HL-60/S4 (cell line): ENCODE measurements around the gene ARL13B.
"Not testable (repeated sequence)": the region's sequence is repeated elsewhere in the genome, so short reads cannot be mapped to it uniquely, and the experiment has no call there.

ENCODE experiments used
- in situ Hi-C: fragments of 300-500 bp; cut with MboI; formaldehyde crosslinking; loops from 2 replicates; pipeline ENCODE4 v1.14.3; 2022; ENCODE audit warnings: low sequenced_read_pairs

Gene ARL13B

GRCh38 chr3:93979850-93980676 lies at the start of gene ARL13B:
ARL13B (plus strand) TSS chr3:93980155; CDS start chr3:93980424, 269 bp downstream.
- in situ Hi-C loops: no loop called here

DNA sequence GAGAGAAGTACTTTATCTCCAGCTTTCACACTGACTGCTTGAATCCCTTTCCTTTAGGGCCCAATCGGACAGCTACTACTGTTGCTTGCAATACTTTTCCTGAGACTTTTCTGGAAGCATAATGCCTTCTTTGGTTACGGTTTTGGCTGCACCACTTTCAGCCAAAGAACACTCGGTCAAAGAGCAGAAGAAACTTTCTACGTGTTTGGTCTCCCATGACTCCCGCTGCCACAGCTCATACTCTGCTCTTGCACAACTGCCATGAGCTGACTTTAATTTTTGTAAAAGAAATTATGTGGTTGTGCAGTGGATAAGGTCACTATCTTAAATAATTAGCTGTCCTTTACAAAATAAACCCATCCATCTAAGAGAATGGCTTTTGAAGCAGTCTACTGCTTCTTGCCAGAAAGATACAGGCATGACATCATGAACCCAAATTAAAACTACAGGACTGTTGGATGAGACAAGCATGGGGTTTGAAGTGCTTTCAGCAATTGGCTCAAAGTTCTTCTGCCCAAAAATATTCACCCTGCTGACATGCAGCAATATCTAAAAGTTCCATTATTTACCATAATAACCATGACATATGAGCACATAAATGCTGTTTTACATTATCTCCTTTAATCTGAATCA lies 48.2 kb upstream of the ARL13B start:
- in situ Hi-C loops: no loop called here

DNA sequence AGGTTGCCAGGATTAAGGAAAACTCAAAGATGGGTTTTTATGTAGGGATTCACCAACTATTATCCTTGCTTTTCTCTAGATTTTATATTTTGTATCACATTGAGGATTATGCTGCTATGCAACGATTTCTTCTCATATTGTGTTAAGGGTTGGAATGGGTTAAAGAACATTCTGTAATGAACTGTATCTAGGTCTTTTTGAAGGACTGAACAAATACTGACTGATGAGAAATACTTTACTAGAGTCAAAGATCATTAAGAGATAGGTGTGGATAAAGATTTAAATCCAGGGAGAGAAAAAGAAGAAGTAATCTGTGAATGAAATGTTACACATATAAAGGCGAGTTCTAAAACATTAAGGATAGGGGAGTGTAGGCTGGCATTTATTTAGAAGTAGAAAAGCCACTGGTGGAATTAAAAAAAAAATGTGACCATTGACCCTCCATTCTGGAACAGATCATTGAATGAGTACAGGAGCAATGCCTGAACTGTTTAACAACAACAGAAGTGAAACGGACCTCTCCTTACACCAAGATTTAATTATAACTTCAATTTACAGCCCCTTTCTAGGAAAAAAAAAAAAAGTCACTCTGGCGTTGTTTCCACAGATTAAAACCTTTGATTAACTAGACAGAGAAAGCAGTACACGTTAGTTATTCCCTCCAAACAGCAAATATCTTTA lies 45.4 kb upstream of the ARL13B start:
- in situ Hi-C loops: no loop called here

- in situ Hi-C loops: no loop called here
Measured at GRCh38 chr3:93936549-93936948, 43.4 kb upstream of the ARL13B start.

- in situ Hi-C loops: not testable (repeated sequence)
Measured at GRCh38 chr3:93937485-93937884, 42.5 kb upstream of the ARL13B start.

GRCh38 chr3:93949958-93950357 lies 30.0 kb upstream of the ARL13B start:
- in situ Hi-C loops: not testable (repeated sequence)

GRCh38 chr3:93961026-93961425 lies 18.9 kb upstream of the ARL13B start:
- in situ Hi-C loops: no loop called here

- in situ Hi-C loops: no loop called here
Measured at GRCh38 chr3:93961489-93961888, 18.5 kb upstream of the ARL13B start.

DNA sequence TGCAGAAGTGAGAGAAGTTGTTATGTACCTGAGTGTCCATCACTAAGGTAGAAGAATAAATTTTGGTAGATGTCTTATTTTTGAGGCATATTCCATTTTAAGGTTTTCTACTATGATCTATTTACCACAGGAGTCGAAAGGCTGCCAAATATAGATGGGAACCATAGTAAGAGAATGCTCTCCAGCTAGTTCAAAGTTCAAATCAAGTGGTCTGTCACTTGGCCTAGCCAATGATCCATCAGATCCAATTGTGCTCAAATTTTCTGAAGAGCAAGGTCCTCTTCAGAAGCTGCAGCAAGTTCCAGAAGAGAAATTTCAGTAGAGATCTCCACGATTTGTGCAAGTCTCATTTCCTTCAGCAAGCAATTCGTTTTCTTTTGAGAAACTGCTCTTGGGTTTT lies 17.2 kb upstream of the ARL13B start:
- in situ Hi-C loops: no loop called here

GRCh38 chr3:93965106-93965505 lies 14.8 kb upstream of the ARL13B start:
- in situ Hi-C loops: not testable (repeated sequence)

- in situ Hi-C loops: no loop called here
Measured at GRCh38 chr3:93969443-93969842, 10.5 kb upstream of the ARL13B start.

DNA sequence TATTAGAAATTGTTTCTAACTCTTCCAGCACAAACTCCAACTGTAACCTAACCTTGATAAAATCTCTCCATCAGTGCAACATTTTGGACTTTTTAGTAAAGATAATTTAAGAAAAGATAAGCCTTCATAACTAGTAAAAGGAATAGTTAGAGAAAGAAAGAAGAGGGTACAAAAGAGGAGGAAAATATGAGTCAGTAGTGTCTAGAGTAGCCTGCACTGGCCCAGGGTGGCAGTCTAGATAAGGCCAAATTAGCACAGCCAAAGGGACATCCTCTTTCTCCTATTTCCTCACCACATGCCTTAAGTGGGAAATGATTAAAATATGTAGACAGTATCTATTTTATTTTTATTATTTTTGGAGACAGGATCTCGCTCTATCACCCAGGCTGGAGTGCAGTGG lies 10.0 kb upstream of the ARL13B start:
- in situ Hi-C loops: no loop called here

DNA sequence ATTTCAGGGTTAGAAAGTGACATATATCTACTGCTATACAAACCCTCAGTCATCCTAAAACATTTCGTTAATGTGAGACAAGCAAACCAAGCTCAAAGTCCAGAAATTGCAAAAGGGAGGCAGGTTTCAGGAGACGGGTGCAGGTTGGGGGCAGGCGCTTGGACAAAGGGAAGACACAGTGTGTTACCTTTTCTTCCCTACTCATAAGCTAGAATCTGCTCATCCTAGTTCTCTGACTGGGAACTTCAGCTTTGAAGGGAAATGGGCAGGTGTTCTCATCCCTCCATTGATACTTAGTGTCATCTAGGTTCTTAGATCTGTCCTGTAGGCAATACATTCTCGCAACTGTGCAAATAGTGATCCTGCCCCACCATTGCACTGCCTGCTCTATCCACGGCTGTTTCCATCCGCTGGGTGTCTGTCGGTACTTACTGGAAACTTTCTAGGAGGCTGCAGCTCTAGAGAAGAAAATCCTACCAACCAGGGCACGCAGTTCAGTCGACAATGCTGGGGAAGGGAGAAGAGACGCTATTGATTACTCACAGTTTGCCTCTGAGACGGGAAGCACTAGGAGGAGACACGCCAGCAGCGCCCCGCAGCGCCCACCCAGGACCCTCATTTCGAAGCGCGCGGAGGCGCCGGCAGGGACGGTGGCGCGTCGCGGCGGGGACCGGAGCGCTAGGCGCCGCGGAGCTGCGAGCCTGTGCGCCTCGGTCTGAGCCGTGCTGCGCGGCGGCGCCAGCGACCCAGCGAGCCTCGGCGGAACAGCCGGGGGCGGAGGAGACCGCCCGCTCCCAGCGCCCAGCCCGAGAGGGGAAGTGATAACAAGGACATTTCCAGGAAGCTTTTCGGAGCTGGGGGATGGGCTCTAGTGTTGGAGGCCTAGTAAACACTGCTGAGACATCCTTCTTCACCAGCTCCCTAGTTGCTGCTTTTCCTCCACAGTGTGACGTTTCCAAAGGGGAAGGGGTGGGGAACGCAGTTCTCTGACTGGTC lies 6.5 kb upstream of the ARL13B start, which contains the start of gene PROS1:
PROS1 (minus strand) TSS at position 766 of the 996 bp plus-strand sequence; CDS start at position 619, 147 bp downstream.
- in situ Hi-C loops: no loop called here

DNA sequence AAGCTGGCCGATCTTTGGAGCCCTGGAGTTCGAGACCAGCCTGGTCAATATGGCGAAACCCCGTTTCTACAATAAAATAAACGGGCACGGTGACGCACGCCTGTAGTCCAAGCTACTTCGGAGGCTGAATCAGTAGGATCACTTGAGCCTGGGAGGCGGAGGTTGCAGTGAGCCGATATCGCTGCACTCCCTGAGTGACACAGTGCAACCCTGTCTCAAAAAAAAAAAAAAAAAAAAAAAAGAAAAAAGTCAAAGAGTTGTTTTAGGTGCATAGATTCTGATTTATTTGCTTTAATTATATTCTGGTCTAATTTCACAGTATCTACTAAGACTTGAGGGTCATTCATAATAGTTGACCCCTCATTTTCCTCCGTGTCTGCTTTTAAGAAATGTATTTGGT lies 1.7 kb downstream of the ARL13B start:
- in situ Hi-C loops: no loop called here

- in situ Hi-C loops: no loop called here
Measured at GRCh38 chr3:93983408-93983807, 3.5 kb downstream of the ARL13B start.

GRCh38 chr3:93984618-93985017 lies 4.7 kb downstream of the ARL13B start:
- in situ Hi-C loops: no loop called here

DNA sequence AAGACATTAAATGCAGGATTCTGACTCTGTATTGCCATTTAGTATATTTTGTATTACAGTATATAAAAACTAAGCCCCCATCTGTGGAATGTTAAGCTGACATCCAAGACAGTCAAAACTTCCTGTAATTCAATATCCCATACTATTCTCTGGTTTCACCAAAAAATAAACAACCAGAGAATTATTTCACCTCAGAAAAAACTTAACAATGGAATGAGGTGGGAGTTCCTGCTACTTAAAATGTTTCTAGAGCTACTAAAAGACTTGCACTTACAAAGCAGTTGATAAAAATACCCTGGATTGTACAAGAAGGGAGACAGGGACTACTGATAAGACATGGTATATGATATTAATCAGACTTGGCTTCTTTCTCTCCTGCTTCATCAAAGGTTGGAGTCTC lies 8.3 kb downstream of the ARL13B start:
- in situ Hi-C loops: no loop called here

DNA sequence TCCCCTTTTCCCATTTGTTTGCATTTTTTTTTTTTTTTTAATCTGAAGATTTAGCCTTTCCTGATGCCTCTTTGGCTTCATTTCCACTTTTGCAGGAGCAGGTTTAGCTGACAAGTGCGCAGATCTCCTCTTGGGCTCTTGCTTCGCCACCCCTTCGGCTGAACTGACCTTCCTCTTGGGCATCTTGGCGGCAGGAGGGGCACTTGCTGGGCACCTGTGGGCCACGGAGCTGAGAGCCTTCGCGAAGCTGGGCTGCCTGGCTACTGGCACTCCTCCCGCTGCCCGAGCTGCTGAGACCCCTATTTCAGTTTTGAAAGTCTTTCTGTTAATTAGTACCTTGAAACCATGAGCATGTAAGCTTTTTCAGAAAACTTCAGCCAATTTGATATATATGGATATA lies 8.8 kb downstream of the ARL13B start:
- in situ Hi-C loops: no loop called here

DNA sequence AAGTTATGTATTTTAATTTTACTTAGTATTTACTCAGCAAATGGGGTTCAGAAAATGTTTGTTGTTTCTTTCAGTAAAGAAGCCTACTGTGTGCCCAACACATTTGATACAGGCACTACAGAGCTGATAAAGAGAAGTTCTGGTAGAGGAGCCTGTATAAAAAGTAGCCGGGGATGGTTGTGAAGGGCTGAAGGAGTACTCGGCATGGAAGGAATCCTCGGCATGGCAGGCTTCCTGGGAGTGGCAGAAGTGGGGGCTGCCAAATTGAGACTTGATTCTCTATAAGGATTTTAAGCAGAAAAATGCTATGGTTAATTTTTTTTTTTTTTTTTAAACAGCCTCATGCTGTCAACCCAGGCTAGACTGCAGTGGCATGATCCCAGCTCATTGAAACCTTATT lies 9.3 kb downstream of the ARL13B start:
- in situ Hi-C loops: no loop called here

DNA sequence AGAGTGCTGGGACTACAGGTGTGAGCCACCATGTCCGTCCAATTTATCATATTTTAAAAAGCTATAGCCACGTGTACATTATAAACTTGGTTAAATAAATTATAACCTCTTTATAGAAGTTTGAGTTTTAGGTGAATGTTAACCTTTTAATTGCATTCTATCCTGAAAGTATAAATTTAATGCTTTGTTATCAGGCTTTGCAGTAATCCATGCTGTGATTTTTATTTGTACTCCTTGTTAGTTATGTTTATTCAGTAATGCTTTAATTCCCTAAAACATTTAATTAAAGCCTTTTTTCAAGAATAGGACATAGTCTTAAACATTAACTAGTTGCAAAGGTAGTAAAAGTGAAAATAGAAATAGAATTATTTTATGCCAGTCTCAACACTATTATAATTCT lies 11.7 kb downstream of the ARL13B start:
- in situ Hi-C loops: no loop called here

GRCh38 chr3:93992207-93992606 lies 12.3 kb downstream of the ARL13B start:
- in situ Hi-C loops: no loop called here
